Measurements from ENCODE around the gene CCDC88A. TPM values are rescaled to one million over a fixed set of nuclear protein-coding genes. Genes with fewer than 3 reads are reported as not detected.
"Not testable (repeated sequence)": the region's sequence is repeated elsewhere in the genome, so short reads cannot be mapped to it uniquely, and the experiment has no call there.

Gene CCDC88A
- total RNA-seq, 2 experiments from 2014 or later: 10.1 to 11.3 TPM

DNA sequence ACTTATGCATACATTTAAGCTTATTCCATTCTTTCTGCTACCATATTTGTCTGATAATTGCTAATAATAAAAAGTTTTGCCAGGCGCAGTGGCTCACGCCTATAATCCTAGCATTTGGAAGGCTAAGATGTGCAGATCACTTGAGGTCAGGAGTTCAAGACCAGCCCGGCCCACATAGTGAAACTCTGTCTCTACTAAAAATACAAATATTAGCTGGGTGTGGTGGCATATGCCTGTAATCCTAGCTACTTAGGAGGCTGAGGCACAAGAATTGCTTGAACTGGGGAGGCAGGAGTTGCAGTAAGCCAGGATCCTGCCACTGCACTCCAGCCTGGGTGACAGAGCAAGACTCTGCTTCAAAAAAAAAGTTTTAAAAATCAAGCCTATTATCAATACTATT lies 160.1 kb downstream of the CCDC88A start:
- CTCF ChIA-PET: interaction anchor here (0.7 to 1.1 kb wide), 2 partner anchors 15 to 361 kb away, joined by 3 to 4 read pairs; no protein-coding TSS in a partner anchor

DNA sequence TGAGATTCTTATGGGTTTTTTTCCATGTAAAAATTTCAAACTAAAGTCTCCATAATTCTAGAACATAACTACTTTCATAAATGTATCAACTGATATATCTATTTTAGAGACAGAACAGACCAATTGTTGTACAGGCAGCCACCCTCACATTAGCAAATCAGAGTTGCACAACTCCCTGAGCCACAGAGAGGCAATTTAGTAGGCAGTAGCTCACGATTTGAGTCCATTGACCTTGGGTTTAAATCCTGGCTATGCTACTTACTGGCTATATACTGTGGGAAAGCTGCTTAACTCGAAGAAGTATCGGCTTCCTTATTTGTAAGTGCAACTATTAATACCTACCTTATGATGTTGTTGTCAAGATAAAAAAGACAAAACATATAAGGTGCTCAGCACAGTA lies 166.8 kb downstream of the CCDC88A start:
- H3K4me3 Mint-ChIP-seq: no peak overlapping the region
- no peak overlapping the region for H3K27ac Mint-ChIP-seq
- no peak for ATAC-seq

More for the DNA sequence above, 160.1 kb downstream of the CCDC88A start:
- intact Hi-C loops (cut with DNase I, micrococcal nuclease); DNase-seq; H3K9me3 Mint-ChIP-seq (ENCODE audit: low read depth); H3K4me3 Mint-ChIP-seq; ATAC-seq; POLR2A ChIA-PET; H3K27ac Mint-ChIP-seq; H3K27me3 Mint-ChIP-seq; H3K4me1 Mint-ChIP-seq: not testable (repeated sequence)
- peaks cover 23% of the 10 kb centered on the region for H3K36me3 Mint-ChIP-seq (ENCODE audit: low read depth)

GRCh38 chr2:55247025-55247424 lies 172.6 kb downstream of the CCDC88A start:
- POLR2A ChIA-PET: interaction anchor here (1.6 kb wide), 1 partner anchor 272 kb away, joined by 3 read pairs; the partner anchor contains the start of gene CFAP36
- CTCF ChIA-PET: no interaction called here
- H3K36me3 Mint-ChIP-seq (ENCODE audit: low read depth): peaks cover 34% of the 10 kb centered on the region
- no peaks in the 10 kb centered on the region for H3K9me3 Mint-ChIP-seq (ENCODE audit: low read depth)
- ATAC-seq: no peak
- intact Hi-C loops (cut with DNase I, micrococcal nuclease): no loop called here
- no peaks in the 10 kb centered on the region for H3K4me1 Mint-ChIP-seq
- H3K27me3 Mint-ChIP-seq: no peaks in the 10 kb centered on the region
- H3K4me3 Mint-ChIP-seq: no peak overlapping the region
- no peak for DNase-seq
- no peak overlapping the region for H3K27ac Mint-ChIP-seq

More for the DNA sequence above, 166.8 kb downstream of the CCDC88A start:
- no peaks in the 10 kb centered on the region for H3K9me3 Mint-ChIP-seq (ENCODE audit: low read depth)
- POLR2A ChIA-PET: no interaction called here
- no peak for DNase-seq
- no peaks in the 10 kb centered on the region for H3K27me3 Mint-ChIP-seq
- H3K36me3 Mint-ChIP-seq (ENCODE audit: low read depth): peaks cover 30% of the 10 kb centered on the region
- CTCF ChIA-PET: no interaction called here
- intact Hi-C loops (cut with DNase I, micrococcal nuclease): no loop called here
- H3K4me1 Mint-ChIP-seq: no peaks in the 10 kb centered on the region

DNA sequence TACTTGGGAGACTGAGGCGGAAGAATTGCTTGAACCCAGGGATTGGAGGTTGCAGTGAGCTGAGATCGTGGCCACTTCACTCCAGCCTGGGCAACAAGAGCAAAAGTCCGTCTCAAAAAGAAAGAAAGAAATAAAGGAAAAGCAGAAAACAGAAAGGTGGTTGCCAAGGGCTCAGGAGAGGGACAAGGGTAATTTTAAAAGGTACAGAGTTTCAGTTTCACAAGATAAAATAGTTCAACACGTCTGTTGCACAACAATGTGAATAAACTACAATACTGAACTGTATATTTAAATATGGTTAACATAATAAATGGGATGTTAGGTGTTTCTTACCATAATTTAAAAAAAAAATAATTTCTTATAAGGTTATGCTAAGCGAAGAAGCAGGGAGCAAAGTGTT lies 174.2 kb downstream of the CCDC88A start:
- no peaks in the 10 kb centered on the region for H3K27me3 Mint-ChIP-seq
- H3K4me3 Mint-ChIP-seq: no peak overlapping the region
- ChIA-PET CTCF (interaction anchor here (0.8 kb wide), 1 partner anchor 23 kb away, joined by 4 read pairs; no protein-coding TSS in a partner anchor), POLR2A (no interaction called here)
- no peak for ATAC-seq
- no peak overlapping the region for H3K27ac Mint-ChIP-seq
- no peaks in the 10 kb centered on the region for H3K4me1 Mint-ChIP-seq
- H3K36me3 Mint-ChIP-seq (ENCODE audit: low read depth): peaks cover 33% of the 10 kb centered on the region
- DNase-seq: no peak
- intact Hi-C loops (cut with DNase I, micrococcal nuclease): no loop called here
- H3K9me3 Mint-ChIP-seq (ENCODE audit: low read depth): no peaks in the 10 kb centered on the region

DNA sequence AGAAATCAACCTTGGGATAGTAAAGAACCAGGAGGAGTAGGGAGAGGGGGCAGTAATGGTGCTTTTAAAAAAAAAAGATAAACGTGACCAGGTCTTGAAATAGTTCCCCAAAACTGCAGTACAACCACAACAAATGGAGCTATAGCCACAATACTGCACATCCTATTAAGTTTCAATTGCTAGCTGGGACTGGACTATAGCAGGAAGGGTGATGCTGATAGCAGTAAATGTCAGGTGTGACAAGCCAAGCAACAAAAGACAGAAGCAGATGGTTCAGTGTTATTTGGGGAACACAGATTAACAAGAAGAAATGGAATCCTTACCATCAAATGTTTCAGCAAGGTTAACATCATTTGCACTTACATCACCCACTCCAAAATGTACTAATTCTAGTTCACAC lies 177.0 kb downstream of the CCDC88A start:
- ChIA-PET CTCF (no interaction called here), POLR2A (no interaction called here)
- no peak for DNase-seq
- Mint-ChIP-seq H3K4me1 (no peaks in the 10 kb centered on the region), H3K27me3 (no peaks in the 10 kb centered on the region), H3K36me3 (ENCODE audit: low read depth) (peaks cover 30% of the 10 kb centered on the region), H3K9me3 (ENCODE audit: low read depth) (no peaks in the 10 kb centered on the region), H3K27ac (no peak overlapping the region), H3K4me3 (no peak overlapping the region)
- intact Hi-C loops (cut with DNase I, micrococcal nuclease): no loop called here
- ATAC-seq: no peak

DNA sequence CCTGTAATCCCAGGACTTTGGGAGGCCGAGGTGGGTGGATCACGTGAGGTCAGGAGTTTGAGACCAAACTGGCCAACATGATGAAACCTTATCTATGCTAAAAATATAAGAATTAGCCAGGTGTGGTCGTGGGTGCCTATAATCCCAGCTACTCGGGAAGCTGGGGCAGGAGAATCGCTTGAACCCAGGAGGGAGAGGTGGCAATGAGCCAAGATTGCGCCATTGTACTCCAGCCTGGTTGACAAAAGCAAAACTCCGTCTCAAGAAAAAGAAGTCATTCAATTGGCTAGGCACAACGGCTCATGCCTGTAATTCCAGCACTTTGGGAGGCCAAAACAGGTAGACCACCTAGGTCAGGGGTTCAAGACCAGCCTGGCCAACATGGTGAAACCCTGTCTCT lies 178.1 kb downstream of the CCDC88A start:
- H3K27me3 Mint-ChIP-seq; ATAC-seq; H3K9me3 Mint-ChIP-seq (ENCODE audit: low read depth); H3K4me1 Mint-ChIP-seq; POLR2A ChIA-PET; H3K4me3 Mint-ChIP-seq; H3K27ac Mint-ChIP-seq; DNase-seq; CTCF ChIA-PET; intact Hi-C loops (cut with DNase I, micrococcal nuclease): not testable (repeated sequence)
- peaks cover 30% of the 10 kb centered on the region for H3K36me3 Mint-ChIP-seq (ENCODE audit: low read depth)

- ATAC-seq (no peak), DNase-seq (no peak)
- Mint-ChIP-seq H3K4me1 (peaks cover 14% of the 10 kb centered on the region), H3K9me3 (ENCODE audit: low read depth) (no peaks in the 10 kb centered on the region), H3K27me3 (no peaks in the 10 kb centered on the region), H3K27ac (no peak overlapping the region), H3K4me3 (no peak overlapping the region), H3K36me3 (ENCODE audit: low read depth) (peaks cover 45% of the 10 kb centered on the region)
- intact Hi-C loops (cut with DNase I, micrococcal nuclease): loop anchor here in 1 of 2 experiments (10.0 kb wide), 1 partner anchor 515 kb away; the partner anchor contains the start of gene EML6
- CTCF ChIA-PET: no interaction called here
- POLR2A ChIA-PET: no interaction called here
Measured at GRCh38 chr2:55239656-55240222, 179.9 kb downstream of the CCDC88A start.

Other genes with a start within 250 kb of the CCDC88A start
- gene CLHC1, start 187.6 kb downstream of the CCDC88A start, total RNA-seq: 1 to 10 TPM; 4.0 to 6.1 TPM
- 1,000 to 10,000 TPM in 1 of 2 experiments, 100 to 1,000 TPM in 1; 674 to 1,461 TPM for gene RPS27A, start 187.2 kb downstream of the CCDC88A start, total RNA-seq
- 10 to 100 TPM; 37.3 to 43.2 TPM for gene MTIF2, start 150.6 kb downstream of the CCDC88A start, total RNA-seq
- 10 to 100 TPM; 34.3 to 42.1 TPM for gene CFAP36, start 99.9 kb upstream of the CCDC88A start, total RNA-seq
- gene PPP4R3B, start 197.8 kb upstream of the CCDC88A start, total RNA-seq: 10 to 100 TPM; 67.5 to 74.1 TPM